Adrenal gland (tissue), 12 donors: ENCODE results near the gene RHOB. TPM values are rescaled to one million over a fixed set of nuclear protein-coding genes. Genes with fewer than 3 reads are reported as not detected.

Experiments used
- DNase-seq, 7 donors: peaks; one replicate each; pipeline ENCODE4 v3.0.0-alpha.2; 2019 to 2020
- H3K27ac ChIP-seq, 5 donors: fragments of 200-600 bp; sonication (generic) in 4 of 5; 1 replicate in 3 of 5; 2 replicates in 2 of 5; pipeline versions ENCODE4 v1.5.1 to v1.8.0; 2016 to 2020; ENCODE audit warnings: mild to moderate bottlenecking in 1 of 5
- H3K27me3 ChIP-seq: fragments of 200-600 bp; 2 replicates; pipeline ENCODE4 v1.8.0; 2021
- H3K36me3 ChIP-seq, 2 donors: fragments of 200-600 bp; replicated peaks in 1 of 2; 1 replicate in 1 of 2; 2 replicates in 1 of 2; pipeline versions ENCODE4 v1.5.1 to v1.8.0; 2018 to 2022
- H3K4me1 ChIP-seq, 2 donors: fragments of 200-600 bp; replicated peaks in 1 of 2; 1 replicate in 1 of 2; 2 replicates in 1 of 2; pipeline versions ENCODE4 v1.5.1 to v1.8.0; 2018 to 2021
- H3K4me3 ChIP-seq, 4 donors: fragments of 200-600 bp; sonication (generic) in 3 of 4; one replicate each; pipeline ENCODE4 v1.5.1; 2016 to 2018
- H3K9me3 ChIP-seq, 3 donors: fragments of 200-600 bp; sonication (generic) in 1 of 3; replicated peaks in 1 of 3; 1 replicate in 2 of 3; 2 replicates in 1 of 3; pipeline versions ENCODE4 v1.5.1 to v1.8.0; 2016 to 2021
- CTCF ChIP-seq, 6 experiments: fragments of 450-650 bp in 4 of 6; fragments of 200-600 bp in 2 of 6; sonication (generic) in 1 of 6; IDR thresholded peaks; 1 replicate in 5 of 6; 2 replicates in 1 of 6; pipeline versions ENCODE4 v1.5.1 to v1.8.0; 2016 to 2021; ENCODE audit warnings: antibody characterized with exemption in 6 of 6, mild to moderate bottlenecking in 2 of 6, moderate library complexity in 1 of 6
- POLR2A ChIP-seq, 2 donors: fragments of 450-650 bp; IDR thresholded peaks; one replicate each; pipeline ENCODE4 v1.6.1; 2017; ENCODE audit warnings: antibody characterized with exemption in 2 of 2, mild to moderate bottlenecking in 2 of 2, moderate library complexity in 1 of 2
- WGBS, 4 donors: extraction: QIAGEN DNeasy Blood & Tissue Kit in 2 of 4; methylation state at CpG; one replicate each; pipeline versions ENCODE4 v1.1.5 to v1.1.7; 2013 to 2017; 5-methylcytosine and 5-hydroxymethylcytosine counted together
- intact Hi-C, 2 donors: fragments of 100-400 bp; cut with DNase I; formaldehyde crosslinking; loops; one replicate each; pipeline versions ENCODE4 v1.14.1 to v1.15.0; 2022 to 2023
- polyA plus RNA-seq, 3 donors: library from polyadenylated mRNA; stranded (reverse); fragments of 200-250 nt in 2 of 3; fragments of 350-450 nt in 1 of 3; fragmentation: Illumina TruSeq in 1 of 3; extraction: RNeasy Lipid Tissue Mini Kit (QIAGEN cat#74804) in 1 of 3; gene quantifications; one replicate each; pipeline ENCODE4 v1.2.3, GENCODE V29; 2013 to 2014
- total RNA-seq, 9 donors: library from RNA; depleted of rRNA in 4 of 9; stranded (reverse); fragments of >200 nt in 4 of 9; fragments of 120-200 nt in 1 of 9; fragmentation: NEBNext Ultra II Directional in 1 of 9; extraction: Animal tissue kit (Norgen Biotek cat#: 25700) in 1 of 9; gene quantifications; one replicate each; pipeline versions ENCODE4 v1.1.0 to v1.2.4, GENCODE V29; 2013 to 2023
- donor health status: healthy with polysubstance abuse.
- donor health status: Bipolar disorder and iron deficiency.
- donor health status: DM: yes; HTN: yes; CAD: no.
- donor health status: DM: no; HTN: no; CAD: no.
- donor health status: DM: no; HTN: no; CAD: no.
- donor health status: DM: yes; HTN: yes; CAD: no.

RHOB gene
- total and polyA plus RNA-seq, 12 donors = 130 to 1,281 (median 417) TPM

DNA sequence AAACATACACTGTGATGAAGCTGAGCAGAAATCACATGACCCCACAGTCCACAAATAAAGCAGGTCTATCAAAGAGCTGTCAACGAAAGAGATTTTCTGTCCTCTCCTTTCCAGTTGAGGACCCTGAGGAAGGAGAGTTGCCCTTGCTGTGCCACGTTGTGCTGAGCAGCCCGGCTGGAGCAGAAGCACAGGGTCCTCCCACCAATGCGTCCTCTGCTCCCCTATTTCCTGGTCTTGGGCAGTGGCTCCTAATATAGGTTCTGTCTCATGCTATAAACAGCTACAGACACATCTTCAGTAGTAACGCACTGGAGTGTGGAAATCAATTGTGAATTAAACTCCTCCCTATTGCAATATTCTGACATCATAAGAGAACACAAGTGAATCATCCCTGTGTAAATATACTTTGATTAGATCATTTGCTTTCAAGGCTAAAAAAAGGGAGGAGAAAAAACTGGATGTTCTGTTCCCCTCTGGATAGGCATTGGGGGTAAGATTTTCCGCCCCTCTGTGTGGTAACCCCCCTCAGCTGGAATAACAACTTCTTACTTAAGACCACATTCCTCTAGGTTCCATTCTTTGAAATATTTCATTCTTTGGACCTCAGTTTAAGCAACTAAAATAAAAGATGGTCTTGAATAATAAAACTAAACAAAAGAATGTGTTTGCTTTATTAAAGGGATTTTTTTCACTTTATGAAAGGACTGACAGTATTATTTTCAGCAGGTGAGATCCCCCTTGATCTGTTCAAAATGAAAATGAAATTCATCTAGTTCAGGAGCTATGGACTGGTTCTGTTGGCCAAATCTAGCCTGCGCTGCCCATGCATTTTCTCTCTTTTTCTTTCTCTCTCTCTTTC is 8.3 kb upstream of the RHOB start:
- intact Hi-C loops = no loop called here

DNA sequence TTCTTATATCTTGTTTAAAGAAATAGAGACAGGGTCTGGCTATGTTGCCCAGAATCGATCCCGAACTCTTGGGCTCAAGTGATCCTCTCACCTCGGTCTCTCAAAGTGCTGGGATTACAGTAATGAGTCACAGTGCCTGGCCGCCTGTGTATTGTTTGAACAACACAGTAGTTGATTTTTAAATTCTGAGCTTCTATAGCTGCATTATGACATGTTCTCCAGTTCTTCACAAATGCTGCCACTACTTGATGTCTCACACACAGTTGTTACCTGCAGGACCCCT is 7.7 kb upstream of the RHOB start:
- peak in 3 of 7 donors; percentile 39 to 57 (median 41) for DNase-seq
- TF ChIP-seq CTCF (IDR thresholded peaks at IDR 0.05) = no peak
- no peak for TF ChIP-seq POLR2A (IDR thresholded peaks at IDR 0.05)
- 61 to 85% (median 68%) methylated on average over 4 of the region's 4 CpGs for WGBS, 4 donors

More for the DNA sequence above, 8.3 kb upstream of the RHOB start:
- Histone ChIP-seq H3K9me3 (no peaks in the 10 kb centered on the region), H3K4me1 (peaks cover 8 to 18% of the 10 kb centered on the region in 2 donors), H3K27ac (peak overlapping the region; percentile 5 to 85 (median 50)), H3K4me3 (no peak overlapping the region), H3K36me3 (no peaks in the 10 kb centered on the region), H3K27me3 (no peaks in the 10 kb centered on the region)
- TF ChIP-seq POLR2A (IDR thresholded peaks at IDR 0.05) = peak; percentile 22 to 53
- no peak for TF ChIP-seq CTCF (IDR thresholded peaks at IDR 0.05)
- 38 to 47% (median 41%) methylated on average over 7 of the region's 7 CpGs for WGBS, 4 donors
- peak in 3 of 7 donors; percentile 33 to 60 (median 42) for DNase-seq

GRCh38 chr2:20439503-20439902 is 7.4 kb upstream of the RHOB start:
- no peaks in the 10 kb centered on the region for H3K27me3 ChIP-seq
- H3K4me1 ChIP-seq = peaks cover 16 to 26% of the 10 kb centered on the region in 2 donors
- WGBS, 4 donors = 67 to 76% (median 70%) methylated on average over 5 of the region's 5 CpGs
- no peaks in the 10 kb centered on the region for H3K36me3 ChIP-seq
- intact Hi-C loops = no loop called here
- DNase-seq = peak in 5 of 7 donors; percentile 28 to 64 (median 46)
- no peak for TF ChIP-seq POLR2A (IDR thresholded peaks at IDR 0.05)
- no peak for TF ChIP-seq CTCF (IDR thresholded peaks at IDR 0.05)
- no peak overlapping the region for H3K4me3 ChIP-seq
- H3K27ac ChIP-seq = peak overlapping the region; percentile 5 to 85 (median 50)
- no peaks in the 10 kb centered on the region for H3K9me3 ChIP-seq

More for the DNA sequence above, 7.7 kb upstream of the RHOB start:
- Histone ChIP-seq H3K4me1 (peaks cover 13 to 23% of the 10 kb centered on the region in 2 donors), H3K27me3 (no peaks in the 10 kb centered on the region), H3K9me3 (no peaks in the 10 kb centered on the region), H3K27ac (peak overlapping the region; percentile 5 to 85 (median 50)), H3K36me3 (no peaks in the 10 kb centered on the region), H3K4me3 (no peak overlapping the region)
- intact Hi-C loops = no loop called here

GRCh38 chr2:20440001-20440560 is 6.8 kb upstream of the RHOB start:
- H3K27me3 ChIP-seq = no peaks in the 10 kb centered on the region
- no peaks in the 10 kb centered on the region for H3K36me3 ChIP-seq
- intact Hi-C loops = no loop called here
- peaks cover 22 to 32% of the 10 kb centered on the region in 2 donors for H3K4me1 ChIP-seq
- TF ChIP-seq CTCF (IDR thresholded peaks at IDR 0.05) = no peak
- TF ChIP-seq POLR2A (IDR thresholded peaks at IDR 0.05) = no peak
- H3K4me3 ChIP-seq = no peak overlapping the region
- peak in 1 of 7 donors; percentile 47 for DNase-seq
- H3K27ac ChIP-seq = peak overlapping the region in 1 of 5 donors; percentile 51
- H3K9me3 ChIP-seq = no peaks in the 10 kb centered on the region
- WGBS, 4 donors = 96 to 97% (median 97%) methylated on average over 6 of the region's 6 CpGs
